GM19099 (cell line): ENCODE results near the gene OPN1MW3.

ENCODE experiments used
- POLR2A ChIP-seq: IDR thresholded peaks from 3 replicates; pipeline ENCODE4 v1.6.1; 2011; ENCODE audit warnings: low read depth; ENCODE audit not compliant: insufficient read length; ENCODE audit errors: extremely low read depth

Gene OPN1MW3

DNA sequence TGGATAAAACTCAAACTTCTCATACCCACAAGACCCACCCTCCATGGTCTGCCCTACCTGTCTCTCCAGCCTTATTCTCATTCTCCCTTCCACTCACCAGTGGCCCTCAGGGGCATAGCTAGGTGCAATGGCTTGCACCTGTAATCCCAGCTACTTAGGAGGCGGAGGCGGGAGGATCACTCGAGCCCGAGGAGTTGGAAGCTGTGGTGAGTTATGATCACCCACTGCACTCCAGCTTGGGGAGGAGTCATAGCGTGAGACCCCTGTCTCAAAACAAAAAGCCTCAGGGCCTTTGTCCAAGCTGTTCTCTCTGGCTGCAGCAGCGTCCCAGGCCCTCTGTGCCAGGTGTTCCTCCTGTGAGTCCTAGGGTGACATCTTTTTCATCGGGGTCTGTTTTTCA, 54.7 kb downstream of the OPN1MW3 start:
- TF ChIP-seq POLR2A = no peak

GRCh38 chrX:154313147-154313546, 55.8 kb downstream of the OPN1MW3 start:
- no peak for TF ChIP-seq POLR2A

DNA sequence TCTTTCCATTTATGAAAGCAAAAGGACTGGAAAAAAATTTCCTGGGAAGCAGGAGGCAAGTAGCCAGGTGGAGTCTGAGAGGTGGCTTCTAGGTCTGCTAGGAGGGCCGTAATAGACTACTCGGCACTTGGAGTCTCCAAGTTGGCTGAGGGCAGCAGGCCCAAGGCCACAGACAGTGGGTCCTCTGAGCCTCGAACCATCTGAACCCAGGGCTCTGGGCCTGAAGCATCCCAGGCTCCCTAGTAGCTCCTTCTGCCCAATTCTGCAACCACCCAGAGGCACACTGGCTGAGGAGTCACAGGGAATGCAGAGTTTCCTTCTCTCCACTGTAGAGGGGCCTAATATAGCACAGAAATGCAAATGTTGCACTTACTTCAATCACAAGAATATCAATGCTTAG, 58.0 kb downstream of the OPN1MW3 start:
- TF ChIP-seq POLR2A = no peak

DNA sequence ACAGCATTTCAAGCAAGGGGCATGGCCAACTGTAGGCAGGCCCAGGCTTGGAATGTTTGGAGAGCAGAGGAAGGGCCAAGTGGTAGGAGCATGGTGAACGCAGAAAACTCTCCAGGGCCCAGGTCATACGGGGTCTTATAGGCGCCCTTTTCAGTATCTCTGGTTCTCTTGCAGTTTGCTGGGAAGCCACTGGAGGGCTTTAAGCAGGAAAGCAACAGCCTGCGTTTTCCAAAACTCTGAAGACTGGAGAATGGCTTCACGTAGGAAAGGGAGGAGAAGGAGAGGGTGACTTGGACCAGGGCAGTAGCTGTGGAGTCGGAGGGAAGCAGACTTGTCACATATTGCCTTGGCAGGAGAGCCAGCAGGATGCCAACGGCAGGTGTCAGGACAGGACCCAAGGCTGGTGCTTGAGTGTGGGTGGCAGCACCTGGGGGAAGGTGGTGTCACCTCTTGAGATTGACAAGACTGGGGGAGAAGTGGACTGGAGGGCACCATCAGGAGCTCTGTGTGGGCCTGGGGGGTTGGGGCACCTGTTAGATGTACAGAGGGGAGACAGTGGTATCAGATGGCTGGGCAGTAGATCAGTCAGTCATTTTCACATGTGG, 60.1 kb downstream of the OPN1MW3 start:
- no peak for TF ChIP-seq POLR2A

DNA sequence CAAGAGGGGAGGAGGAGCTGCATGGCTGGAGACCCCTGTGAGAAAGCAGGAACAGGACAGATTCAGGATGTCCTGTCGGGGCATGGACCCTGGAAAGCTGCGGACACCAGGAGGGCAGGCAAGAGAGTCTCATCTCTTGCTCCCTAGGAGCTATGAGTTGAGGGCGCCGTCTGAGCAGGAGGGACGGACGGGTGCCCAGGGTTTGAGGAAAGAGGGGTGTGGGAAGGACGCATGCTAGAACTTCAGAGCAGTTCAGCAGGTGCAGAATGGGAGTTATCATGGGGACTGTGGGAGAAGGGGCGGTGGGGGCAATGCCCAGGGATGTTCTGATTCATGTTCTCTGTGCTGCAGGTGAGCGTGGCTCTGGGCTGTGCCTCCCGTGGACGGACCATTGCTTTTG, 63.0 kb downstream of the OPN1MW3 start:
- TF ChIP-seq POLR2A = no peak
